Caki2 (cell line): ENCODE results near the gene LINC00237. TPM values are rescaled to one million over a fixed set of nuclear protein-coding genes. Genes with fewer than 3 reads are reported as not detected.

Experiments used
- DNase-seq: peaks from one replicate; pipeline ENCODE4 v3.0.0-alpha.2; 2015; ENCODE audit warnings: low read depth
- in situ Hi-C: cut with HindIII; loops from 2 replicates; pipeline ENCODE4 v1.10.0; 2016; ENCODE audit warnings: low sequenced_read_pairs, low pct_unique_long_range_greater_than_20kb, mixed read lengths
- total RNA-seq: library from RNA; depleted of rRNA; stranded (reverse); fragments of >200 nt; shearing (Covaris generic); gene quantifications from 2 replicates; pipeline ENCODE4 v1.2.3, GENCODE V29; 2014; ENCODE audit warnings: low replicate concordance; rRNA removed

The LINC00237 gene
- total RNA-seq, result not detected in 2 replicates

DNA sequence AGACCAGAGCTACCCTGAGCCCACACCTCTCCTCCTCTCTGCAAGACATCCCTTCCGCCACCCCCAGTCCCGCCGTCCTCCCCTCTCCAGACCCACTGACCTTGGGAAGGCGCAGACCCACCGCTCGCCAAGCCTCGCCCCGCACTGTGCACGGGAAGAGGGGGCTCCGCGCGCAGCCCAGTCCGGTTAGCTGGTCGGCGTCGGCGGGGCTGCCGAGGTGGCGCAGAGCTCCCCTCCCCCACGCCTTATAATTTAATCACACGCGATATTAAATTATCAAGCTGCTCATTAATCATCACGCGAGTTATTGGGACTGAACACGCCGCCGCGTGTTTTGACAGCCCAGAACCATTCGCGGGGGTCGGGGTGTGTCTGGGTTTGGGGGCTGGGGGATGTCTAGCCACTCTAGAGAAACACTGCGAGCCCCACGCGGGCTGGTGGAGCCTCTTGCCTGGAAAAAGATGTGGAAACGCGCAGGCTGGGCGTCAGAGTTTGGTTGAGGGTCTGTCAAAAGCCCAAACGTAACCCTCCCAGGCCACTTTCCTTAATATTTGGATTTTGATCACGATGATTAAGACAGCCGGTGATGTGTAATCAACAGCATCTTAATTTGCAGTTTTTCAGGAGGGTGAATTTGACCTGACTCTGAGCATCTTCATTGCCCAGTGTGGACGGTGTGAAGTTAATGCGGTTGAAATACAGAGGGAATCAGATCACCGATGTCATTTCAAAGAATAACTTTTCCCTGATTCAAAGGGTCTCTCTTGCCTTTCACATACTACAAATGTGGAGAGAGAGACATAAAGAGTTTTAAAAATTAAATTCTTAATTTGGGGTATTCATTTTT, at the start of gene LINC00237:
TSS of gene LINC00237 (minus strand) at position 188 of the 847 bp plus-strand sequence.
- in situ Hi-C loops, result no loop called here
- DNase-seq, result no peak

DNA sequence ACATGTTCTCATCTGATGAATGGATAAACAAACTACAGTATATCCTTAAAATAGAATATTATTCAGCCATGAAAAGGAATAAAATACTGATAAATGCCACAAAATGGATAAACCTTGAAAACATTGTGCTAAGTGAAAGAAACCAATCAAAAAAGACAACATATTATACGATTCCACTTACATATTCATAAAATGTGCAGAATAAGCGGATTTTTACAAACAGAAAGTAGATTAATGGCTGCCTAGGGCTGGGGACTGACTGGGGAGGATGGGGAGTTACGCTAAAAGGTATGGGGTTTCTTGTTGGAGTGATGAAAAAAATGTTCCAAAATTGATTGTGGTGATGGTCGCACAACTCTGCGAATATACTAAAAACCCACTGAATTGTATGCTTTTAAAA, 49.1 kb upstream of the LINC00237 start:
- no peak for DNase-seq
- in situ Hi-C loops, result no loop called here

DNA sequence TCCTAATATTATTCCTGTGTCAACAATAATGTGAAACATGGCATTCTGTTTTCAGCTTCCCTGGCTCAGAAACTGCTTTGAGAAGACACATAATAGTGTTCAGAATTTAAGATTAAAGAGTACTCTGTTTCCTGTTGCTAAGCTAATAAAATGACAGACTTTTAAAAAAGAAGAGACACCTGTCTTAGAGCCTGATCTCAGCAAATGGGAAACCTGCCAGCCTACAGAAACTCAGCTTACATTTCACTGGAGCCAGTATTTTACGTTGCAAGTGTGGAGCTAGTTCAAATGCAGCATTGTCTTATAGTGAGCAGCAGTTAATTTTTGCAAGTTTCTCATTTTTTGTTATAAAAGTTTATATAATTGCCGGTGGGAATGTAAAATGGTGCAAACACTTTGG, 48.5 kb upstream of the LINC00237 start:
- in situ Hi-C loops, result no loop called here
- DNase-seq, result no peak

DNA sequence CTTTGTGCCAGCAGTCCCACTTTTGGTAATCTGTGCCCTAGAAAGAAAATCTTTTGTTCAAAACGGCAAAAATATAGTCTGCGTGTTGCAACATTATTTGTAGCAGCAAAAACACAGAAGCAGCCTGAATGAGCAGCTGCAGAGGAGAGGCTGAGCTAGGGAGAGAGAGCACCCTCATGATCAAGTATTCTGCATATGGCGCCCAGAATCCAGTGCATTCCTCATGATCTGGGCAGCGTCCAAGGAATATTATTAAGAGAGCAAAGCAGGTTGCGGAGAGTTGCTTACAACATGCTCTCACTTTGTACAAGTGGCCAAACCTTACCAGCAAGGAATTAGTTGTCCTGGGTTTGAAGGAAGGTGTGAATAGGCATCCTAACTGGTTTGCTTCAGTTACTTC, 45.6 kb upstream of the LINC00237 start:
- no peak for DNase-seq
- in situ Hi-C loops, result no loop called here

DNA sequence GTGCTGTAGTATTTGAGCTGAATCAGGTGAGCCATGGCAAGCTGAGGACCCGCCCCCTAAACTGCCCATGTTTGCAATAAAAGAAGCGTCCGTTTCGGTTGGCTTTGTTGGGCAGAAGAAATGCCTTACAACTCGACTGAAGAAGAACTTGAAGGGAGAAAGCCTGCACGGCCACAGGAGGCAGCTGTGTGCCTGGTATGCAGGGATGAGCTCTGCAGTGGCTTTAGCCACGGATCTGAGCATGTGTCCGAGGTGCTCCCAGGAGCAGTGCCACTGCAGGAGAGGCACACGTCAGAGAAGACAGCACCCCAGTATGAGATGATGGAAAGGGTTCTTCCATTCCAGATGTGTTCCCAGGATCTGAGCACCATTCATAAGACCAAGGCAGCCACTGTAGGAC, 43.2 kb upstream of the LINC00237 start:
- DNase-seq, result no peak
- in situ Hi-C loops, result no loop called here

DNA sequence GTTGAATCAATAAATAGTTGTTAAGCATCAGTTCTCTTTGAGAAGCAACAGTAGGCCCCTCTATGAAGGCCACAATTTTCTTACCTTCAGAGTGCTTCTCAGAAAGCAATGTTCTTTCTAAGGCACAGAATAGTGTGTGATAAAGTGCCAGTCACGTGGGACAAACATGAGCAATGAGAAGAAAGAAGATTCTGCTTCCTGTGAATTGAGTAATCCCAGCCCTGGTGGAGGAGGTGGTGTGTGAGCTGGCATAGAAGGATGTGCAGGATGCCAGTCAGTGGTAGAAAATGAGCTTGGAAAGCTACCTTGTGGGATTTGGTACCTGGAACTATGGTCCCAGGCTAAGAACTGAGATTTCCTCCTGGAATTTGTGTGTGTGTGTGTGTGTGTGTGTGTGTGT, 41.4 kb upstream of the LINC00237 start:
- no peak for DNase-seq
- in situ Hi-C loops, result no loop called here

DNA sequence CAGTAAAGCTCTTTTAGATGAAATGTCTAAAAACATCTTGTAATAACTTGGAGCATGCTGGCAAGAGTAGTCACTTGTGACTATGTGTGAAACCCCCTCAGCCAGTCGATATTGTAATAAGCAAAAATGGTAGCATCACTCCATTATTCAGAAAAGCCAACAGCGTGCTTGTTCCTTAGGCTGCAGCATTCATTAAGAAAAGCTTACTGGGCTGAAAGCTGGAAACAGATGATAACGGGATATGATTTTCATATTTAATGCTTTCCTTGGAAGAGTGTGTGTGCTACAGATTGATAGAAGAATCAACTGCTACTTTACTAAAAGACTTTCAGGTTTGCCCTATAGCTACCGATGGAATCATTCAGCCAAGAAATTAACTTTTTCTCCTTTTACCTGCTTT, 40.1 kb upstream of the LINC00237 start:
- no peak for DNase-seq
- in situ Hi-C loops, result no loop called here

DNA sequence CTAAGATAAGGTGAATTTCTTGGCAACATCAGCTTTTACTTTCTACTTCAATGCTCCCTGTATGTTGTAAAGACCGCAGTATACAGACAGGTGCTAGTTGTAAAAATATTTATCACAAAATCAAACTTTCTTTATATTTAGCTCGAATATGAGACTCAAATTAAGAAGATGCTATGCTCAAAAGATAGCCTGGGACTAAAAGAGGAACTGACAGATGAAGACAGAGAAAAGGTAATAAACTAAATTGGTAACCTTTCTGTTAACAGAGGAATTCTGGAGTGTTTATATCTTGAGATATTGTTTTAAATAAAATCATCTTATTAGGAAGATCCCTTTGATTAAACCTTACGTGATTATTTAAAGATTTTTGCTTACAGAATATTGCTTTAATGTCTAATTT, 39.3 kb upstream of the LINC00237 start:
- in situ Hi-C loops, result no loop called here
- no peak for DNase-seq

DNA sequence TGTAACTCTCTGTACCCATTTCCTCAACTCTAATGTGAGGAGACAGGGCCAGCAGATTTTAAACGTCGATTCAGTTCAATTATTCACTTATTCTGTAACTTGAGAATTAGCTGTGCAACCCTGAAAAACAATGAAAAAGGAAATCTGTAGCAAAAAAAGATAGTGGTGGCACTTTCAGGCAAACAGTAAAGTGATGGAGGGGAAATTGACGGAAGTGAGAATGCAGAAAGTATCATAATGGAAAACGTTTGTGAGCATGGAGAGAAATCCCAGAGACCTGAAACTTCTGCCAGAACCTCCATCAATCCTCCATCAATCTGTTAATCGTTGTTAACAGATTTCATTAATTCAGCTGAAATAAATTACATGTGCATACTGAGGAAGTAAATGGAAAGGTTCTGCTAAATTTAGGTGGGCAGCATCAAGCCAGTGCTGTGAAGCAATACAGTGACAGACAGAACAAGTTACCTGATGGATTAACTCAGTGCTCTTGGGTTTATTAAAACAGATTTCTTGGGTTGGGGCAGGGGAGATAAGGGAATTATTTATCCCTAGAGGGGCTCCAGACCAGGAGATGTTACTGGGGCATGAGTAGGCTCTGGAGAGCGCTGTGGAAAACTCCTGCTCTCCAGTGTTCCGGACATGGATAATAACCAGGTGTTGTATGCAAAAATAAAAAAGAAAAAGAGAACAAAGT, 37.2 kb upstream of the LINC00237 start:
- in situ Hi-C loops, result no loop called here
- DNase-seq, result no peak

DNA sequence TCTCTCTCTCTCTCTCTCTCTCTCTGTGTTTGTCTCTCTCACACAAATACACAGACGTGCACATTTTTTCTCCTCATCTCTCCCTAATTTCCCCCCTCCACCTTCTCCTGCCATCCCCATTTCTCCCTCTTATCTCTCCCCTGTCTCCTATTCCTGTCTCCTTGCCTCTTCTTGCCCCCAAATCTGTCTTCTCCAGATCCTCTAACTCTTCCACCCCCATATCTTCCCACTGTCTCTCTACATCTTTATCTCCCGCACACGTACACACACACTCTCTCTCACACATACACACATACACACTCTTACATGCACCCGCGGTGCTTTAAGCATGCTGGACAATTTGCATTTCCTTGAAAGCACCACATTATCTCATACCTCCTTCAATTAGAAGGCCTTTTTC, 35.7 kb upstream of the LINC00237 start:
- DNase-seq, result no peak
- in situ Hi-C loops, result no loop called here

DNA sequence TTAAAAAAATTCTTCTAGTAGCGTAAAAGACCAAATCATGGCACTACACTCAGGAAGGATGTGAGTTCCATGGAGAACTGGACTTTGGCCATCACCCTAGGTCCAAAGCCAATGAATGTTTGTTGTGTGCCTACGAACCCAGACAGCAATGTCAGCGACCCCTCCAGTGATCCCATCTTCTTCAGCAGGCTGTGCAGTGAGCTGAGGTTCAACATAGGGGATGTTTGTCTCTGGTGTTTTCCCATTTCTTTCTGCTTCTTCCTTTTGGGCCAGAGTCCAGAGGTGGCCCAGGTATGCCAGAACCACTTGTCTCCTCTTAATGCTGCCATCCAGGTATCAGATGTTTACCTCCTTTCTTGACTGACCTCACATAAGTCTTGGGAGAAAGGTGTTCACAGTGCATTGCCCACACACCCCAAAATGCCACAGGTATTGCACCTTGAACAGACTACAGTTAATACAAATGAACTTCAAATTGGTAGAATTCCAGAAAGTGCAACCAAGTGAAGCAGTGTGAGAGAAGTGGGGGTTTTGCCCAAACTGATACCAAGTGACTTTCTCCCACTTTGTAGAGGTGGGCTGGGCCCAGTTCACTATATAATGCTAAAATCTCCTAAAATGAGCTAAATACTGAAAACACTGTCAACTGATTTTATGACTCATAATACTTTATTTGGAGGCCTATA, 33.9 kb upstream of the LINC00237 start:
- in situ Hi-C loops, result no loop called here
- DNase-seq, result no peak

DNA sequence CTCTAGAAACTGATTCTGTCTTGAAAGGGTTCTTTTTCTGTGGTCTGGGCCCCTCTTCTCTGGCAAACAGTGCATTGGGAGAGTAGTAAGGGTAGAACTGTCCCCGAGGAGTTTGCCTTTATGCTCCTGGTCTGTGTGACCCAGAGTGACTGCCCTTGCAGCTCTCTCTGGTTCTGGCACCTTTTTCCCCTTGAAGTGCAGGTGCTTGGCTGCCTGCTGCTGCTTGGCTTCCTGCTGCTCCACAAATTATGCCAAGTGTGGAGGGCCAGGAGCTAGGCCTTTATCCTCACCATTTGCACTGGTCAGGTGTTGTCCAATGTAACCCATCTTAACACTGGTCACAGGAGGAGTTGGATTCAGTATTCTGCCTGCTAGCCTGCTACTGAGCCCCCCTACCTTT, 30.9 kb upstream of the LINC00237 start:
- no peak for DNase-seq
- in situ Hi-C loops, result no loop called here

DNA sequence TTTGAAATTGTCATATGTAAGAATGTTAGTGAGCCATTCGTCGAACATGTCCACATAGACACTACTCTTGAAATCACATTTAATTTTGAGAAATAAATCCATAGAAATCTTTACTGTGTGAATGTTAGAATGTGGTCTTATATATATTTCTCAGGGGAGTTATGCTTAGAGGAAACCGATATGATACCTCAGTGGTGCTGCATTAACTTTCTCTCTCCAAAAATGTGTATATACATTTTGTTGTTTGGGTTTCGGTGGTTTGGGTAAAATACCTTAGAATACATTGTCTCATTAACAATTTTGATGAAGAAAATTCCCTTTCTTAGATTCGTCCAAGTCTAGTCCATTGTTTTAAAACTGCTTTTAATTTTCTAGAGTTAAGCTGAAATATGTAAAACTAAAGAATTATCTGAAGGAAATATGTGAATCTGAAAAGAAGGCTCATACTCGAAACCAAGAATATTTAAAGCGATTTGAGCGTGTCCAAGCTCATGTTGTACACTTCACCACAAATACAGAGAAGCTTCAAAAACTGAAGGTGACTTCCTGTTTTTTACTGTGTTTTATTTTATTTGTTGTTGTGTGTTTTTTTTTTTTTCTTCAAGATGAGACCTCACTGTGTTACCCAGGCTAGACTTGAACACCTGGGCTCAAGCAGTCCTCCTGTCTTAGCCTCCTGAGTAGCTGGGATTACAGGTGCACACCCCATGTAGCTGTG, 30.0 kb upstream of the LINC00237 start:
- in situ Hi-C loops, result no loop called here
- DNase-seq, result no peak

DNA sequence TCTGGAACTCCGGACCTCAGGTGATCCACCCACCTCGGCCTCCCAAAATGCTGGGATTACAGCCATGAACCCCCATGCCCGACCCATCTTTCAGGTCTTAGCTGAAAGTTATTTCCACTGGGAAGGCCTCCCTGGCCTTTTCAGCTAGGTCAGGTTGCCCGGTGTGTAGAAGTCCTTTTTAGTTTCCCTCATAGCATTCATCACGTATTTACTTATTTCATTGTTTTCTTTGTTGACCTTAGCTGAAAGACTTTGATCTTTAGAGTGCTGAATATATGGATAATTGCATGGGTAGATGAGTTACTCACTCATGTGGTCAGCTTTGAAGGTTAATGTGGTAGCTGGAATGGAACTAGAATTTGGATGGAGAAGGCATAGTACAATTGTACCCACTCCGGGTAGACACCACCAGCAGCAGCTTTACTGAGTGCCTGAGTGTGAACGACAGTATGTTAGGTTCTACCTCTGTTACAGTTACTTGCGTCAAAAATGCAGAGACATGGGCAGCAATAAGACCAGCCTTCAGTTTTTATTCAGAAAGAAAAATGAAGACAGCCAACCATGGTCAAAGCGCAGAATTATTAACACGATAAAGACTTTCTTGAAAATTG, 28.8 kb upstream of the LINC00237 start:
- in situ Hi-C loops, result no loop called here
- DNase-seq, result no peak

DNA sequence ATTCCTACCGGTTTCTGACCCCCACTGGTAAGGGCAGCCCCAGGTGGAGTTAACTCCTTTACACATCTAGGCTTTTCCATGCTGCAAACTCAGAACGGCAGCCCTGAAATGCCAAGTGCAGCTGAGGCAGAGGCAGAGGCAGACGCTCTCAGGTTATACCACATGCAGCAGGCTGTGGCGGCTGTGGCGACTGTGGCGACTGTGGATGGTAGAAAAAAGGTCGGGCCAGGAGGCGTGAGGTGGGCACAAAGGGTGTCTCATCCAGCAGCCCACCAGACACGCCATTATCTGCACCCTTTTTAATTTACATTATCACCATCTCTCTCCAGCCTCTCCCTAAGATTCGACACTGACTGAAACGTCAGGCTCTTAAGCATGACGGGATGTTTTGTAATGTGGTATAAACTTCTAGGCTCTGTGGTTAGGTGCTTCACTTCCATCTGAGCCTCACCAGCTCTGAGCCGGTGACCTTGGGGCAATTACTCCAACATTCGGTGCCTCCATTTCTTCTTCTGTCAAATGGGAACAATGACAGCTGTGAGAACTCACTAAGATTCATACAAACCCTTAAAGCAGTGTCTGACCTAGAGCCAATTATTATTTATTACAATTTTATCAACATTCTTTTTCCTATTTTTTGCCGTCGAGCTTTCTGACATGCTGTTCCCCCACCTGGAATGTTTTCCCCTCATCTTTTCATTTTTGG, 27.9 kb upstream of the LINC00237 start:
- in situ Hi-C loops, result no loop called here
- no peak for DNase-seq

DNA sequence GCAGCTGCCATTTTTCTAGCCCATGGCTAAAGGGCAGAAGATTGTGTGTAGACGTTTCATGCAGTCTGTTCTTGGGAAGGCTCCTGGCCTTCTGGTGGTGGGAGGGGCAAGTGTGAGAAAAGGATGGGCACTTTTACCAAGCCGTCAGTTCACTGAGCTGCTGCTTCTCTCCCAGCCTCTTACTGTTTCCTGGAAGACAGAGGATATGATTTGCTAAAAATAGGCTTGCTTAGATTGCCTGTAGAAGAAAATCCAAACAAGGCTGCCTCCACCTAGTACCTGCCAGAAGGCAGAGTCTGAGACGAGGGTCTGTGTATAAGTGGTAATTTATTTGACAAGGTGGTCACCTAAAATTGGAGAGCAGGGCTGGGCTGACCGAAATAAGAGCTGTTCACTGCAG, 27.2 kb upstream of the LINC00237 start:
- DNase-seq, result no peak
- in situ Hi-C loops, result no loop called here

DNA sequence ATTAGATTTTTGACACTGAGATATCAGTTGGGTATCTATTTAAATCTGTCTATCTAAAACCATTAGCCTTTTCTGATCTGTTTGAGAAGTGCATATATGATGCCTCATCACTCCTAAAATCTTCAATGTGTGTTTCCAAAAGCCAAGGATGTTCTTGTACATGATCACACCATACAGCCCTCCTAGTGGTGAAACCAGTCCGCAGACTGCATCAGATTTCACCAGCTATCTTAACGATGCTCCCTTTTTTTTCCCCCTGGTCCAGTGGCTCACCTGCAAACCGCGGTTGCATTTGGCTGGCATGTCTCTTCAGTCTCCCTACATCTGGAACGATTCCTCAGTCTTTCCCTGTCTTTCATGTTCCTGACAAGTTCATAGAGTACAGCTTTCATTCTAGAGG, 23.7 kb upstream of the LINC00237 start:
- no peak for DNase-seq
- in situ Hi-C loops, result no loop called here
